GM10248 (cell line): ENCODE measurements around the gene SARM1.
"Not testable (repeated sequence)": the region's sequence is repeated elsewhere in the genome, so short reads cannot be mapped to it uniquely, and the experiment has no call there.

Experiments
- CTCF ChIA-PET: fragments of 300-600 bp; sonication (Branson Sonifier 250); formaldehyde crosslinking; extraction: SDS; loops from one replicate; lab custom pipeline; 2021; ENCODE audit warnings: antibody characterized with exemption; lab: Yijun Ruan, JAX
- POLR2A ChIA-PET: fragments of 350-650 bp; sonication (Branson Sonifier 250); formaldehyde crosslinking; extraction: SDS; loops from one replicate; lab custom pipeline; 2020; ENCODE audit warnings: antibody characterized with exemption; lab: Yijun Ruan, JAX
- DNase-seq: peaks from one replicate; pipeline ENCODE4 v3.0.0; 2012; ENCODE audit errors: extremely low spot score
- TF ChIP-seq, protein P1 (sequence below): IDR thresholded peaks from 2 replicates; pipeline ENCODE4 v1.5.1; 2012; ENCODE audit warnings: mild to moderate bottlenecking, low read depth; ENCODE audit errors: extremely low read depth, missing control alignments, control extremely low read depth

Gene SARM1

DNA sequence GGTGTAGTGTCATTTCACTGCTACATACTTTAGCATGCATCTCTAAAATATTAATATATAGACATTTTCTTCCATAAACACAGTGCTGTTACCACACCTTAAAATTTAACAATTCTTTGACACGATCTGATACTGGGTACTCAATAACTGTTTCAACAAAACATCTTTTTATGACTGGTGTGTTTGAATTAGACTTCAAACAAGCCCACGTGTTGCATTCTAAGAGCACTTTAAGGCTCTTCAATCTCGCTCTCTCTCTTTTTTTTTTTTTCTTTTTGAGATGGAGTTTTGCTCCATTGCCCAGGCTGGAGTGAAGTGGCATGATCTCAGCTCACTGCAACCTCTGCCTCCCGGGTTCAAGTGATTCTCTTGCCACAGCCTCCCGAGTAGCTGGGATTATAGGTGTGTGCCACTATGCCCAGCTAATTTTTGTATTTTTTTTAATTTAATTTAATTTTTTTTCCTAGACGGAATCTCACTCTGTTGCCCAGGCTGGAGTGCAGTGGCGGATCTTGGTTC, 50.4 kb downstream of the SARM1 start:
- ChIA-PET CTCF (interaction anchor here (1.1 kb wide), 1 partner anchor 26 kb away, joined by 3 read pairs; no protein-coding TSS in a partner anchor), POLR2A (no interaction called here)
- TF ChIP-seq, protein P1, sequence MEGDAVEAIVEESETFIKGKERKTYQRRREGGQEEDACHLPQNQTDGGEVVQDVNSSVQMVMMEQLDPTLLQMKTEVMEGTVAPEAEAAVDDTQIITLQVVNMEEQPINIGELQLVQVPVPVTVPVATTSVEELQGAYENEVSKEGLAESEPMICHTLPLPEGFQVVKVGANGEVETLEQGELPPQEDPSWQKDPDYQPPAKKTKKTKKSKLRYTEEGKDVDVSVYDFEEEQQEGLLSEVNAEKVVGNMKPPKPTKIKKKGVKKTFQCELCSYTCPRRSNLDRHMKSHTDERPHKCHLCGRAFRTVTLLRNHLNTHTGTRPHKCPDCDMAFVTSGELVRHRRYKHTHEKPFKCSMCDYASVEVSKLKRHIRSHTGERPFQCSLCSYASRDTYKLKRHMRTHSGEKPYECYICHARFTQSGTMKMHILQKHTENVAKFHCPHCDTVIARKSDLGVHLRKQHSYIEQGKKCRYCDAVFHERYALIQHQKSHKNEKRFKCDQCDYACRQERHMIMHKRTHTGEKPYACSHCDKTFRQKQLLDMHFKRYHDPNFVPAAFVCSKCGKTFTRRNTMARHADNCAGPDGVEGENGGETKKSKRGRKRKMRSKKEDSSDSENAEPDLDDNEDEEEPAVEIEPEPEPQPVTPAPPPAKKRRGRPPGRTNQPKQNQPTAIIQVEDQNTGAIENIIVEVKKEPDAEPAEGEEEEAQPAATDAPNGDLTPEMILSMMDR, result no peak
- DNase-seq, result no peak

DNA sequence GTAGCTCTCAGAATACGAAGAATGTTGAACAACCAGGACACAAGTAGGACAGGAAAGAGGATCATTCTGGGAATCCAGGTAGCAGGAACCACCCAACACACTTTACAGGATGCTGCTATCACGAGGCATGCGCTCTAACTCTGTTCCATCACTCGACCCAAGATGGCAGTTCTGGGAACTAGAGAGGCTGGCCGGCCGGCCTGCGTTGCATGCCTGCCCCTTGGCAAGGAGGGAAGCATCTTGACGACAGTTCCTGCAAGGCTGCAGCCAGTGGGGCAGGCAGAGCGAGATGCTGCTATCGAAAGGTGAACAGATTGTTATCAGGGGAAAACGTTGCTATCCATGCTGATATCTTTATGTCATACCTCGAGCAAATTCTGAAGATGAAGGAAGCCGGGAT, 53.7 kb downstream of the SARM1 start:
- ChIA-PET POLR2A (interaction anchor here (0.6 kb wide), 1 partner anchor 620 kb away, joined by 5 read pairs; no protein-coding TSS in a partner anchor), CTCF (interaction anchor here (2.4 kb wide), 1 partner anchor 8 kb away, joined by 14 read pairs; no protein-coding TSS in a partner anchor)
- TF ChIP-seq, protein P1, result no peak

DNA sequence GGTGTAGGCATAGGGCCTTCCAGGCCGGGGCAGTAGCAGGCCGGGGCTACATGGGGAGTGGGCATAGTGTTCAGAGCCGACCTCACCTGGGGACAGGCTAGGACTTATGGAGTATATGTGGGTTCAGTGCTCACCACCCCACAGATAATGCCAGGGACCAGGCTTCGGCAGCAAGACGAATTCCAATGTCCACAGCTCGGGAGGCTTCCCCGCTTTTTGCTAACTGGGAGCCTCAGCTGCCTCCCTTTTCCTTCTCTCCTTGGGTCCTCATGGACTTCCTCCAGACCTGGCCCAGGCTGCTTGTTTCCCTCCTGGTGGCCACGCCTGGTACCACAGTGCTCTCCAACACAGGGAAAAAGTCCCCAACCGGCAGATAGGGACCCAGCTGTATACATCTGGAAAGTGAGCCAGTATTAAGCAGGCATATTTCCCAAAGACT, 54.6 kb downstream of the SARM1 start:
- CTCF ChIA-PET, result interaction anchor here (2.4 kb wide), 1 partner anchor 9 kb away, joined by 14 read pairs; no protein-coding TSS in a partner anchor
- POLR2A ChIA-PET, result no interaction called here
- TF ChIP-seq, protein P1, result no peak
- no peak for DNase-seq

More for the DNA sequence above, 53.7 kb downstream of the SARM1 start:
- no peak for DNase-seq

DNA sequence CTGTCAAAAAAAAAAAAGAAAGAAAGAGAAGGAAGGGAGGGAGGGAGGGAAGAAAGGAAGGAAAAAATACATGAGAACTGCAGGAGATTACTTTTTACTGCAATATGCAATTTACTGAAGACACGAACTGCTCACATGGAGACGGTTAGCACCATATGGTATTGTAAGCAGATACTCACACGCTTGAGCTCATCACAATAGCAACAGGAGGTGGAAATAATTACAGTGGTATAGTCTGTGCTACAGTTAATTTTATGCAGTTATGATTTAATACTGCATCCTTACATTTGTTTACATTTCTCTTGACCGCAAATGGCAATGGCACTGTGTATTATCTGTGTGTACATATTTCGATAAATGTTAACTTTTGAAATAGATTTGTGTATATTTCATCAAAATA, 55.9 kb downstream of the SARM1 start:
- DNase-seq, result no peak
- ChIA-PET POLR2A (no interaction called here), CTCF (interaction anchor here (2.4 kb wide), 1 partner anchor 10 kb away, joined by 14 read pairs; no protein-coding TSS in a partner anchor)
- TF ChIP-seq, protein P1, result no peak

DNA sequence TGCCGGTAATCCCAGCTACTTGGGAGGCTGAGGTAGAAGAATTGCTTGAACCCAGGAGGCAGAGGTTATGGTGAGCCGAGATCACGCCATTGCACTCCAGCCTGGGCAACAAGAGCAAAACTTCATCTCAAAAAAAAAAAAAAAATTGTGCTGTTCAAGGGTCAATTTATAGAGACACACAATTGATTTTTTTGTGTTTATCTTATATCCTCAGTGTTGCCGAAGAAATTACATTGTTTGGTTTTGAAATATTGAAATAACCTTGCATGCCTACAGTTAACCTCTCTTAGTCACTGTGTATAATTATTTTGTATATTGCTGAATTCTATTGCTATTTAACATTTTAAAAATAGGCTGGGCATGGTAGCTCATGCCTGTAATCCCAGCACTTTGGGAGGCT, 56.5 kb downstream of the SARM1 start:
- CTCF ChIA-PET, result interaction anchor here (2.8 kb wide), 1 partner anchor 12 kb away, joined by 13 read pairs; no protein-coding TSS in a partner anchor
- POLR2A ChIA-PET, result not testable (repeated sequence)

DNA sequence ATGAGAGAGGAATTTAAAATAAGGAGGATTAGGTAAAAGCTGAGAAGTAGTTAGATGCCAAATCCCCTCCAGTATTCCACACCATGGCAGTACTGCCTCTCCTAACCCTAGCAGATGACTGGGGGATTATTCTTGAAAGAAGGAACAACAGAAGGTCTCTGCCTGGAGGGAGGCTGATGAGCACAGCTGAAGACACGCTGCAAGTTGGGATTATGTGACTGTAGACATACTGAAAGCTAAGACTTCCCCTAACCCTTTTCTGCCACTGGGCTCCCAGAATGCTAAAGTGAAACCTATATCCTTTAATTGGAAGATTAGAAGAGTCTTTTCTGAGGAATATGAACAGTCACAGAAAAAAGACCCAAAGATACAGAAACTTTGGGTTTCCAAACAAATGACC, 62.2 kb downstream of the SARM1 start:
- DNase-seq, result no peak
- TF ChIP-seq, protein P1, result no peak
- POLR2A ChIA-PET, result no interaction called here
- CTCF ChIA-PET, result no interaction called here

More for the DNA sequence above, 56.5 kb downstream of the SARM1 start:
- not testable (repeated sequence) for DNase-seq

DNA sequence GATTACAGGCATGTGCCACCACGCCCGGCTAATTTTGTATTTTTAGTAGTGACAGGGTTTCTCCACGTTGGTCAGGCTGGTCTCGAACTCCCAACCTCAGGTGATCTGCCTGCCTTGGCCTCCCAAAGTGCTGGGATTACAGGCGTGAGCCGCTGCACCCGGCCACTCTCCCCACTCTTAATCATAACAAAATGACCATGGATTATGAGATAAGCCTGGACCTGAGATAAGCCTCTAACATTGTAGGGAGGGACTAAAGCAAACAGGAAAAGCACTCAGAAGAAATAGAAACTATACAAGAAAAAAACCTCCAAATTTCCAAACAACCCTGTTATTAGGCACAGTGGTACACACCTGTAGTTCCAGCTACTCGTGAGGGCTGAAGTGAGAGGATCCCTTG, 62.8 kb downstream of the SARM1 start:
- POLR2A ChIA-PET, DNase-seq: not testable (repeated sequence)
- CTCF ChIA-PET, result interaction anchor here (2.0 kb wide), 1 partner anchor 18 kb away, joined by 8 read pairs; no protein-coding TSS in a partner anchor
